ENCODE data around the gene C11orf24.
A peak's percentile ranks its signal among the peaks of the same experiment; 100 is the strongest.
"Not testable (repeated sequence)": the region's sequence is repeated elsewhere in the genome, so short reads cannot be mapped to it uniquely, and the experiment has no call there.

C11orf24 gene

DNA sequence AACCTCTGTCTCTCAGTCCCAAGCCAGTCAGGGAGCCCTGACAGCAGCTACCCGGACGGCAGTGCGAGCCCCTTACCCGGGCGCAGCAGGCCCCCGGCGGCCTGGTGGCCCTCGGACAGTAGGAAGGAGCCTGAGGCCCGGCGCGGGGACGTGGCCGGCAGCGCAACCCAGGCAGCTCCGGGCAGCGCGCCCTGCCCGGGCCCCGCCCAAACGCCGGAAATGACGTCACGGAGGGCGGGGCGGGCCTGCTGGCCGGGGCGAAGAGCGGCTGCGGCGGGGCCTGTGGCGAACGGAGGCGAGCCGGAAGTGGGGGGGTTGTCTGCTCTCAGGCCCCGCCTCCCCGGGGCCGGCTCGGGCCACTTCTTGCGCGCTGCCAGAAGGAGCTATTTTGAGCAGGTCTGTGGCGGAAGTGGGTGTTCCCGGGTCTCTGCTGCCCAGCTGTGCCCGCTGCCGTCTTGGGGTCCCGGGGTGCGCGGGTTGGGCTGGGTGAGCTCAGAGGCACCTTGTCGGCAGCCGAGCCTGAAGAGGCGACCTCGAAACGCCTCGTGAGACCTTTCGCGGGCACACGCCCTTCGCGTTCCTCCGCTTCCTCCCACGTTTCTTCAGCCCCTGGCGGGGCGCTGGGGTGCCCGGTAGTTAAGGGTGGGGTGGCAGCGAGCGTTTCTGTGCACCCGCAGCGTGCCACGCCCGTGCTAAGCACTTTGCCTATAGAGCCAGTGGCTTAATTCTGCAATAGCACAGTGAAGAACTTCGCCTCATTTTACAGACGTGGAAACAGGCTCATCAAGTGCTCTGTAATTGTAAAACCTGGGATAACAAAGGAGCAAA, at the start of gene C11orf24:
C11orf24 (minus strand) TSS at position 193 of the 828 bp plus-strand sequence. CDS start 8,206 bp downstream, outside the sequence.
- DNase-seq, result peak; percentile 78 to 96

DNA sequence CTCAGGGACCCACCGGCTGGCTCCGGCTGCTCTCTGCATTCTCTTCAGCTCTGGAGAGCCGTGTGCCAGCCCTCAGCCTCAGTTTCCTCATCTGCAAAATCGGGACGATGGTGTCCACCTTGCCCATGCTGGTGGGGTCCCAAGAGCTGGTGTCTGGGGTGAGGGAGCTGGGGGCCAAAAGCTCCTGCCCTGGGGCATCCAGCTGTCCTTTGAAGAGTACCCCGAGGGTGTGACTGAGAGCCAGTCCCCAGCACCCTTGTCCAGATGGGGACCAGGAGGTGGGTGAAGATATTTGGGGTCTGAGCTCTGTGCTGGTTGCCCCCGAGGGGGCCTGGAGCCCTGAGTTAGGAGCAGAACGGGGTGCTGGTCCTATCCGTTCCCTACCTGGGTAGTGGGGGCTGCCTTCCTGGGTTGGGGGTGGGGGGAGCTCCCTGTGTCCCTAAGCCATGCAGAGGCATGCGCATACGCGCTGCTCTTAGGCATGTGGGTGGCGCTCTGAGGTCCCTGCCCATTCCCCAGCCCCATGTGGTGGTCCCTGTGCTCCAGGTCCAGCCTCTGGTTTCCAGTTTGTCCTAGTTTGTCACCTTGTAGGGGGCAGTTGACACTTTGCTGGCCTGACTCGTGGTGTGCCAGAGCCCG, 45.5 kb upstream of the C11orf24 start:
- DNase-seq, result no peak

DNA sequence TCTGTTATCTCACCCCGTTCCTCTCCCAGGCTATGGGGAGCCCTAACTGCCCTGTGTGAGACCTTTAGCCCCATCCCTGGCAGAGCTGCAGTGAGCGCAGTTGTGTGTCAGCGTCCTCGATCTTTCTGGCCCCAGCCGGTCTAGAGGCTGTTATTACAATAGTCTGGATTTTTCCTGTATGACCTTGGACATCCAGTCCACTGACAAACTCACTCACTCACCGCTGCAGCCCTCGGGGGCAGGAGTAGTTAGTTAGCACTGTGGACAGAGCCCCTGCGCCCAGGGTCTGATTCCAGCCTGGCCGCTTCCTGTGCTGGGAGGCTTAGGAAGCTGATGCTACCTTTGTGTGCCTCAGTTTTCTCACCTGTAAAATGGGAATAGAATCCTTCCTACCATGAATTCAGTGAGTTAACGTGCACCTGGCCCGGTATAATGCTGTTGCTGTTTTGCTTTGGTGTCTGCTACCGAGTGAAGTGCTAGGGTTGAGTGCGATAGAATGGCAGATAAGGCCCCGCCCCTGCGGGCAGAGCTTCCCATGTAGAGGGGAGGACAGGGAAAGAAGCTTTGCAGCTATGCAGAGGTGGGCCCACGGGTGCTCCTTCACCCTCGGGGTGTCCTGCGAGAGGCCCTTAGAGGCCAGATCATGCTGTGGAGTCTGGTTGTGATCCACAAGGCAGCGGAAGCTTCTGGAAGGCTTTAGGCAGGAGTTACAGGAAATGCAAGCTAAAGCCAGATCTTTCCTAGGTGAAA, 43.6 kb upstream of the C11orf24 start:
- no peak for DNase-seq

DNA sequence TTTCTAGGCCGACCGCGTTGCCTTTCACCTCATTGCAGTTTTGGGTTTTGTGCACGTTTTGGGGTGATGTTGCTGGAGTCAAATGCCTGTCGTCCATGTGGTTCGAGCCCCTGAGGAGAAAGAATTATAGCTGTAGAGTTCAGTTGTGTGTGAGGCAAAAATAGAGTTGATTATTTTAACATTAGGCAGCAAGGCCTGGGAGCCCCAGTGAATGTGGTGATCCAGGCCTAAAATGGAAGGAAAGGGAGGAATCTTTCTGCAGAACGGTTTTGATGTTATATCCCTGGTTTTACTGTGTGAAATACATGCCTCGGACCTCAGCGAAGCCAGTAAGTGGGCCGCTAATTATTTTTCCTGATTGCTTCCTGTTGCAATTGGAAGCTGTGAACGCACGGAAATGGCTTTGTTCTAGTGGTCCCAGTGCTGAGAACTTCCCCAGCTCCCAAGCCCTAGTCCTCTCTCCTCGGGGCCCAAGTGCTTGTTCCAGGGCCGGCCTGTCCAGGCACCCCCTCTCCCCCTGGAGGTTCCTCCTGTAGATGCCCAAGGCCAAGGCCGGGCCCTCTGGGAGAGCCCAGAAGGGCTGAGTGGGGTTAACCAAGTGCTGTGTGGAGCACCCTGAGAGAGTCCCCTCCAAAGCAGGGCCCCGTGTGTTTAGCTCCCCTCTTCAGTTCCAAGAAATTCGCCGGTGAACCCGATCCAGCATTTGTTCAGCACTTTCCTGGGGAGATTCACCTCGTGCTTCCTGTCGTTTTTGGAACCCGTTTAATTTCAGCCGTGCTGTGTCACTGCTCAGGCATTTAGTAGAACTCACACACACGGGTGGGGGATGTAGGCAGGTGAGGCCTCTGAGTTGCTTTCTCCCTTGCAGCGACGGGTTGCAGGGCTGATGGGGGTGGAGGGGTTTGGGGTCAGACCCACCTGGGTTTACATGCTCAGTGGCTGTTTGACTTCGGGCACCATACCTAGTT, 42.7 kb upstream of the C11orf24 start:
- no peak for DNase-seq

DNA sequence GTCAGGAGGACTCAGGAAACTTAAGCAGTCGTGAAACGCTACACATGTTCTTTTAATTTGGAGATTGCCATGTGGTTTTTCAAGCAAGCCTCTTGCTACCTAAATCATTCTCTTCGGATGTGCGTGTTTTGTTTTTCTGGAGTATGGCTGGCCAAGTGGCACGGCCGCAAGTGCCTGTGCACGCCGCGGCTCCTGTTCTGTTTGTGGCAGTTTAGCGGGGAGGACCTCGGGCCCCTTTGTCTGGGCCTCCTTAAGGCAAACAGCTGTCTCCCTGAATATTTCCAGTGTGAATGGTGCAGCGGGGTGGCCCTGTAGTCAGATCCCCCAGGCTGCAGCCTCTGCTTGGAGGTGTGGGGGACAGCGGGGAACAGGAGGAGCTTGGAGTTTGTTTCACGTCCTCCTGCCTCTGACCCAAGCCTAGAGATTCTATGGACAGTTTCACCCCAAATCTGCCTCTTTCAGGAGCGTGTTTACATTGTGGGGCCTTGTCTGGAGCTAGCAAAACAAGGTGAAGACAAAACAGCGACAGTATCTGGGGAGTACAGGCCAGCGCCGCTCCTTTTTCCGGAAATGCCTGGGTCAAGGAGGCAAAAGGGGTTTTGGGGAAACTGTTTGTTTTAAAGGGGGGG, 41.9 kb upstream of the C11orf24 start:
- DNase-seq, result no peak

DNA sequence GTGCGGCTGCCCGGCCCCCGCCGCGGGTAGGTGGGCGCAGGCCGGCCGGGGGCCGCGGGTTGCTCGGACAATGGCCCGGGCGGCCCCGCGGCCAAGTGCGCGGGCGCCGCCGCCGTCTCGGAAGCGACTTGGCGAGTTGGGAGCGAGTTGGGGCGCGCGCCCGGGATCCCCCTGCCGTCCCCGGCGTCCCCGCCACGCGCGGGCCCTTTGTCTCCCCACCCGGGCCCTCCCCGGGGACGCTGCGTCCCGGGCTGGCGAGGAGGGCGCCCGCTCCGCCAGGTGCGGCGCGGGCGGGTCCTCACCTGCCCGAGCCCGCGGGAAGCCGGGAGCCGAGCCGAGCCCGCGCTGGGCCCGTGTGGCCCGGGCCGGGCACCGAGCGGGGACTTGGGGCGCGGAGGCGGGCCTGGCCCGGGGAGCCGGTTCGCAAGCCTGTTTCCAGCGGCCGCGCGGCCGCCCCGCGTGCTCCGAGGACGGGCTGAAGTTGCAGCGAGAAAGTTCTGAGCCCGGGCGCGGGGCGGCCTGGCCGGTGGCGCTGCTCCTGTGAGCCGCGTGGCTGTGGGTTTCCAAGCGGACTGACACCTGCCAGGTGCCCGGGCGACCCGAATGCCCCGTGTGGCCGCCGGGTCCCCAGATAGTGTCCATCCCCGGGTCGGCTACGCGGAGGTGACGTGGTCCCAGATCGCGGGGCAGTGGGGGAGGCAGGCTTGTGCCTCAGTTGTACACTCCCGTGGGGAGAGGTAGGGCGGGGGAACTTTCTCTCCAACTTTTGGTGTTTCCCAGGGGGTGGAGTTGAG, 41.2 kb upstream of the C11orf24 start:
- DNase-seq, result no peak

DNA sequence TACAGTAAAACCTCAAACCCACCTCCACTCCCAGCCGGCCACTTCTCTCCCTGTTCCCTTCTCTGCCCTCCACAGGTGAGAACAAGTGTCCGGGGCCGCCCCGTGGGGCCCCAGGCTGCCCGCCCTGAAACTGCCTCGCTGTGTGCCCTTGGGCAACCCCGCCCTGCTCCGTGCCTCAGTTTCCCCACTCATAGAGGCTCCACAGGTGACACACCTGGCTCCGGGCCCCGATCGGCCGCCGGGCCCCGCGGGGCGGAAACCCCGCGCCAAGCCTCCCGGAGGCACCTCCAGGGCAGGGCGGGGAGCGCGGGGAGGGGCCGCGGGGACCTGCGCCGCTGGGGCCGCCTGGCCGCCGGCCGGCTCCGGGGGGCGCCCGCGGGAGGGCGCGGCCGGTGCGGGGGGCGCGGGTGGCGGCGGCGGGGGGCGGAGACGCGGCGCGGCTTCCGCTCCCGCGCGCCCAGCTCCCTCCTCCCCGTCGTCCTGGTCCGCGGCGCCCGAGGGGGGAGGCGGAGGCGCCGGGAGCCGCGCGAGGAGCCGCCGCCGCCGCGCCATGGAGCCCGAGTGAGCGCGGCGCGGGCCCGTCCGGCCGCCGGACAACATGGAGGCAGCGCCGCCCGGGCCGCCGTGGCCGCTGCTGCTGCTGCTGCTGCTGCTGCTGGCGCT, 40.5 kb upstream of the C11orf24 start, which contains the start of gene LRP5:
LRP5 (plus strand) TSS at position 475 of the 663 bp plus-strand sequence; CDS start at position 599, 124 bp downstream.
- DNase-seq, result no peak

DNA sequence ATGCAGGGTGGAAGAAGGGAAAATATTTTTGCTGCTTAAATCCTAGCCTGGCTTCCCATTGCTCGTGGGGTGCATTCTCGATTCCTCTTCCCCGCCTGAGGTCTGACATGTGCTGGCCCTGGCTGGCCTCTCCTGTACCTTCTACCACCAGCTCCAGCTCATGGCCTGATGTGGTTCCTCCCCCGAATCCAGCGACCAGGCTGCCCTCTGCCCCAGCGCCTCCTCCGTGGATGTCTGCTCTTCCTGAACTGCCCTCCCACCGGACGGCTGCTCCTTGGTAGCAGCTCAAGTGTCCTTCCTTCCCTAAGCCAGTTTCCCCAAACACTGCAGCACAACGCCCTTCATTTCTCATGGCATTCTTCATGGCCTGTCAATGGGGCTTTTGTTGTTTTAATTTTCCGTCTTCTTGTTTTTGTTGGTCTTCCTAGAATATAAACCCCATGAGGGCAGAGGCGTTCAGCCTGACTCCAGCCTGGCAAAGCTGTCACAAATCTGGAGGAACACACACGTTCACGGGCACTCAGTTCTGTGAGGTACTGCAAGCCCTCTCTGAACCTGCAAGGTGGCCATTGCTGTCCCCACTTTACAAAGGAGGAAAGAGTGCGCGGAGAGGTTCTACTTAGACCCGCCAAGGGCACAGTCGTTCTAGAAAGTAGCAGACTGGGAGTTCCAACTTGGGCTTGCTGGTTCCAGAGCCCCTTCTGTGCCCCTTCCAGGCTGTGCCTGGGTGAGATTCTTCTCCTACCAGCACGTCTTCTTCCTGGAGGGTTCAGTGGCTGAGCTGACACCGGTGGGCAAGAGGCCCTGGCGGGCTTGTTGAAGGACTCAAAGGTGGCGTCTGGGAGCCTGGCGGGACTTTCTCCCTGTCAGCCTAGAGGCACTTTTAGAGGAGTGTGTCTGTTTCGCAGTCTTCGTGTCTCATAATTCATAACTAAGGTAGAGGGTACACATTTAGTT, 39.7 kb upstream of the C11orf24 start:
- no peak for DNase-seq

DNA sequence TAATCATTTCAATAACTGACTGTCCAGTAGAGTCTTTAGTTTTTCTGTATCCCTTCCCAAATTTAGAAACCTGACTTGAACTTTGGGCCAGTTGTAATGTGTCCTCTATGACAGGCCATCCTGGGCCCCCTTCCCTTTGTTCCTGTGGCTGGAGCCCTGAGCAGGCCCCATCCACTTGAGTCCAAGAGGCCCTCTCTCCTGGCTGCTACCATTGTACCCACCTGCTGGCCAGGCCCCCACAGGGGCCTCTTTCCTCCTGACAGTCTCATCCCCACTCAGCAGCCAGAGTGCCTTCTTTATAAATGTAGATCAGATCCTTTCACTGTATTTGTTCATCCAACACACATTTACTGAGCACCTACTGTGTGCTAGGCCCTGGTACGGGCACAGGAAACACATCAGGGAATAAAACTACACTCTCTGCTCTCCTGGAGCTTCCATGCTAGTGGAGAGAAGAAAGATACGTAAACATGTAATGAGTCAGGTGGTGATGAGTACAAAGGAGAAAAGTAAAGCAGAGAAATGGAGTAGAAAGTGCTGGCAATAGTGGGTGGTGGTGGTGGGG, 37.9 kb upstream of the C11orf24 start:
- no peak for DNase-seq

DNA sequence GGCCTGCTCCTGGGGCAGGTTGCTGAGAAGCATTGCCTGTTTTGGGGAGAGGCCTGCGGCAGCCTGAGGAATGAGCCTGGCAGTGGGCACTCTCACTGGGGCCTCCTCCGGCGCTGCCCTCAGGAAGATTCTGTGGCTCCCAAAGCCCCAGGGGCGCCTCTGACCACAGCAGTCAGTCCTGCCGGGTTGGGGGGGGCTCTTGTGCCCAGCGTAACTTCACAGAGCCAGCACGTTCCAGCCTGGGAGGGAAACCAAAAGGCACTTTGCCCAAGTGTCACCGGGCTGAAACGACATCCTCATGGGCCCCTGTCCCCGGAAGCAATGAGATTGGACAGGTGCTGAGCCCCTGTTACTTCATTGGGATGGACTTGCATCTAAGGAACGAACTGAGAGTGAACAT, 36.3 kb upstream of the C11orf24 start:
- DNase-seq, result no peak

DNA sequence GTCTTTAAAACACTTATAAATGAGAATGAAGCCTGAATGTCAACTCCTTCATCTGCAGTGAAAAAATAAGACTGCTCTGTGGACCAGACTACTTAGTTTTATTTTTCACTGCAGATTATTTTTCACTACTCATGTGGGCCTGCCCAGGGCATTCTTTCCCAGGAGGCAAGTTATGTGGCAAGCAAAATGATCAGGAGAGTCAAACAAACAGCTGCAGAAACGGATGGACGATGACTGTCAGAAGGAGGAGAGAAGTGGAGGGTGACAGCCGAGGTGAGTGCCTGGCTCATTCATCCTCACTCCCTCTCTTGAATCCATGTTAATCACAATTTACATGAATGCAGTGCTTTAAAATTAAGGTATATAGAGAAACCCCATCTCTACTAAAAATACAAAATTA, 34.9 kb upstream of the C11orf24 start:
- DNase-seq, result no peak

DNA sequence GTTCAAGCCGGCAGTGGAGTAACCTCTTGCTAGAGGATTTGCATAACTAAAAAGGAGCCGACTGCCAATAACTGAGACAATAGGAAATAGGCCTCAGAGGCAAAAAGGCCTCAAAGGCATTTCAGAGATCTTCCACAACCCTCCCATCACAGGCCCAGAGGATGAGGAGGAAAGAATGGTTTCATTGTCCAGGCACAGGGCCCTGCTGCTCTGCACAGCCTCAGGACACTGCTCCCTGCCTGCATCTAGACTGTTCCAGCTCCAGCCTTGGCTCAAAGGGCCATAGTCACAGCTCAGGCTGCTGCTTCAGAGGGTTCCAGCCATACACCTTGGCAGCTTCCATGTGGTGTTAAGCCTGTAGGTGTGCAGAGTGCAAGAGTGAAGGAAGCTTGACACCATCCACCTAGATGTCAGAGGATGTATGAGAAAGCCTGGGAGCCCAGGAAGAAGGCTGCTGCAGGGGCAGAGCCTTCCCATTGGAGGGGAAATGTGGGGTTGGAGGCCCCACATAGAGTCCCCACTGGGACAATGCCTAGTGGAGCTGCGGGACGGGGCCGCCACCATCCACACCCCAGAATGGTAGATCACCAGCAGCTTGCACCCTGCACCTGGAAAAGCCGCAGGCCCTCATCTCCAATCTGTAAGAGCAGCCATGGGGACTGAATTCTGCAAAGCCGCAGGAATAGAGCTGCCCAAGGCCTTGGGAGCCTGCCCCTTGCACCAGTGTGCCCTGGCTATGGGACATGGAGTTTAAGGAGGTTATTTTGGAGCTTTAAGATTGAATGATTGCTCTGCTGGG, 32.4 kb upstream of the C11orf24 start:
- DNase-seq, result no peak

DNA sequence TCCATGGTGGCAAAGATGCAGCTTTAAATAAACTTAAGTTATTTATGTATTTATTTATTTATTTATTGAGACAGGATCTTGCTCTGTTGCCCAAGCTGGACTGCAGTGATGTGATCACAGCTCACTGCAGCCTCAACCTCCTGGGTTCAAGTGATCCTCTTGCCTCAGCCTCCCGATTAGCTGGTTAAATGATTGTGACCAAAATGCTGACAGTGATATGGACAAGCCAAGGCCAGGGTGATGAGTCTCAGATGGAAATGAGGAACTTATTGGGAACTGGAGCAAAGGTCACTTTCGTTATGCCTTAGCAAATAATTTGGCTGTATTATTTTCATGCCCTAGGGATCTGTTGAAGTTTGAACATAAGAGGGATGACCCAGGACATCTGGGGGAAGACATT, 31.3 kb upstream of the C11orf24 start:
- no peak for DNase-seq

DNA sequence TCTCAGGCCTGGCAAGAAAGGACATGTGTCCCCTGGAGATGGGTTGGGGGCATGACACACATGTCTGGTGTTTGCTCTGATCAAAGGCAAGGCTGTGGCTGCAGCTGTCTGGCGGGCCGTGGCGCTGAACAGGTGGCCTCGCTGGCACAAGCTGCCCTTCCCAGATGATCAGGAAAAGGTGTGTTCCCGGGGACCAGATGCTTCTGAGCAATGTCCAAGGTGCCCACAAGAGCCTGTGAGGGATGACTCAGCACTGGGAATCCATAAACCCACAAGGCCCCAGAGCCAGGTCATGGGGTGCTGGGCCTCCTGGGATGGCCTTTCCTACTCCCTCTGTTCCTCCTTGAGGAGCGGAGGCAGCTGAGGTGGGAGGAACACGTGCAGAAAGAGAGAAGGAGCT, 30.9 kb upstream of the C11orf24 start:
- DNase-seq, result no peak

DNA sequence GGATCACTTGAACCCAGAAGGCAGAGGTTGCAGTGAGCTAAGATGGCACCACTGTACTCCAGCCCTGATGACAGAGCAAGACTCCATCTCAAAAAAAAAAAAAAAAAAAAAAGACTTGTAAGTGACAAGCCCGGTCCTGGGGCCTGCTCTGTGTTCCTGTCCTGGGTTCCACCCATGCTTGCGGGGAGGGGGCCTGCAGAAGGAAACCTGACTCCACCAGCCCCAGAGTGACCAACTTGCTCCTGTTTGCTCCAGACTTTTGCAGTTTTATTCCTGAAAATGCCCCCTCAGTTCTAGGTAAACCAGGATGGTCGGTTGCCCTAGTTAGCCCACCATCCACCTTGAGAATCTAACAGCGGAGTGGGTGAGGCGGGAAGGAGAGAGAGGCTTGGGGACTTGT, 30.5 kb upstream of the C11orf24 start:
- DNase-seq, result no peak

DNA sequence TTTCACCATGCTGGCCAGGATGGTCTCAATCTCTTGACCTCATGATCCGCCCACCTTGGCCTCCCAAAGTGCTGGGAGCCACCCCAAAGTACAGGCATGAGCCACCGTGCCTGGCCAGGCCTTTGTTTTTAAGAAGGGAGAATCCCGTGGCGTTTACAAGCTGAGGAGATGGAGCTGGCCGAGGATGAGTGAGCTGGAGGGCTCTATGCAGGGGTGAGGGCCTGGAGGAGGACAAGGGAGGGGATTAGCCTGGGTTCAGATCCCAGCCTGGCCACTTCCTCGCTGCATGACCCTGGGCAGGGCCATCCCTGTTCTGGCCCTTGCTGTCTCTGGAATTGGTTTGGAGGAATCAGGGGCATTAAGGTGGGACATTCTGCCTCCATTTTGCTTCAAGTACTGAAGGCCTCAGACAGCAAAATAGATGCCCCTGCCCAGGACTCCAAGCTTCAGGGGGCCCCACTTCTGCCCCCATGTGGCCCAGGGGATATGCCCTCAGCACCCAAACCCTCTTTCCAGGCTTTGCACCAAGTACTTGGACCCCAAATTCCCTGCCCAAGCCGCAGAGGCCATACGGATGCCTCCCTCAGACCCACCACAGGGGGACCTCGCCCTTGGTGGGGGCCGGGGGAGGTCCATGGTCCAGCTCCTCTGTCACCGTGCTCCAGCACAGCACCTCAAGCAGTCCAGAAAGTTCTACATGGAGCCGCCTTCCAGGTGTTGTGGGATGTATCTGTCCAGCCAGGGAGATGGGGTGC, 28.5 kb upstream of the C11orf24 start:
- DNase-seq, result no peak

DNA sequence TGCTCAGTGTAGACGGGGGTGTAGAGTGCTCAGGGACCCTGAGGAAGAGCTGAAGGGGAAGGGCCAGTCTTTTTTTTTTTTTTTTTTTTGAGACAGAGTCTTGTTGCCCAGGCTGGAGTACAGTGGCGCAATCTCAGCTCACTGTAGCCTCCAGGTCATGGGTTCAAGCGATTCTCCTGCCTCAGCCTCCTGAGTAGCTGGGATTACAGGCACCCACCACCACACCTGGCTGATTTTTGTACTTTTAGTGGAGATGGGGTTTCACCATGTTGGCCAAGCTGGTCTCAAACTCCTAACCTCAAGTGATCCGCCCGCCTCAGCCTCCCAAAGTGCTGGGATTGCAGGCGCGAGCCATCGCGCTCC, 27.7 kb upstream of the C11orf24 start:
- DNase-seq, result not testable (repeated sequence)
